Mesenchymal stem cell (in vitro differentiated cells and primary cell): Measurements from ENCODE around the gene GRM6.

Experiments
- DNase-seq: peaks from one replicate; pipeline ENCODE4 v3.0.0-alpha.2; 2013
- H2AFZ ChIP-seq: one replicate; pipeline ENCODE4 v1.6.1; 2013; ENCODE audit warnings: low read depth, mild to moderate bottlenecking, control low read depth, inconsistent platforms, low read length, moderate library complexity
- H2AK5ac ChIP-seq: 2 replicates; pipeline ENCODE4 v1.6.1; 2013; ENCODE audit warnings: low read length, moderate library complexity, mild to moderate bottlenecking, inconsistent platforms; ENCODE audit not compliant: severe bottlenecking
- H2BK120ac ChIP-seq: one replicate; pipeline ENCODE4 v1.6.1; 2013; ENCODE audit warnings: low read depth, mild to moderate bottlenecking, inconsistent platforms, low read length, moderate library complexity
- H2BK12ac ChIP-seq, 2 experiments: one replicate each; pipeline ENCODE4 v1.6.1; 2013; ENCODE audit warnings: inconsistent platforms in 2 of 2, low read length in 2 of 2, mild to moderate bottlenecking in 2 of 2, moderate library complexity in 2 of 2, control low read depth in 1 of 2
- H2BK15ac ChIP-seq: one replicate; pipeline ENCODE4 v1.6.1; 2013; ENCODE audit warnings: mild to moderate bottlenecking, low read depth, inconsistent platforms; ENCODE audit not compliant: poor library complexity, severe bottlenecking
- H2BK5ac ChIP-seq: 2 replicates; pipeline ENCODE4 v1.6.1; 2013; ENCODE audit warnings: low read depth, mild to moderate bottlenecking, low read length, control low read depth, inconsistent platforms; ENCODE audit not compliant: poor library complexity, severe bottlenecking
- H3K14ac ChIP-seq, 2 experiments: one replicate each; pipeline ENCODE4 v1.6.1; 2013; ENCODE audit warnings: inconsistent platforms in 2 of 2, low read length in 2 of 2, control low read depth in 1 of 2, mild to moderate bottlenecking in 1 of 2, moderate library complexity in 1 of 2
- H3K18ac ChIP-seq, 2 experiments: one replicate each; pipeline ENCODE4 v1.6.1; 2013; ENCODE audit warnings: inconsistent platforms in 2 of 2, low read length in 2 of 2, control low read depth in 1 of 2, low read depth in 1 of 2, mild to moderate bottlenecking in 1 of 2
- H3K23ac ChIP-seq, 2 experiments: one replicate each; pipeline ENCODE4 v1.6.1; 2013; ENCODE audit warnings: inconsistent platforms in 2 of 2, low read length in 2 of 2, mild to moderate bottlenecking in 2 of 2, moderate library complexity in 2 of 2, control low read depth in 1 of 2
- H3K27ac ChIP-seq: 2 replicates; pipeline ENCODE4 v1.5.1; 2013; ENCODE audit warnings: mild to moderate bottlenecking, moderate library complexity, low read length, control low read depth, inconsistent platforms; ENCODE audit not compliant: poor library complexity, severe bottlenecking
- H3K27me3 ChIP-seq, 2 experiments: 2 replicates each; pipeline versions ENCODE4 v1.6.1 to v1.7.0; 2013; ENCODE audit warnings: low read length in 2 of 2, mild to moderate bottlenecking in 2 of 2, moderate library complexity in 2 of 2, control low read depth in 1 of 2, inconsistent platforms in 1 of 2; ENCODE audit not compliant: control insufficient read depth in 1 of 2, insufficient read depth in 1 of 2
- H3K36me3 ChIP-seq, 2 experiments: 2 replicates each; pipeline versions ENCODE4 v1.6.1 to v1.7.0; 2013; ENCODE audit warnings: low read length in 2 of 2, control low read depth in 1 of 2, inconsistent platforms in 1 of 2, low read depth in 1 of 2, mild to moderate bottlenecking in 1 of 2; ENCODE audit not compliant: insufficient read depth in 2 of 2, control insufficient read depth in 1 of 2
- H3K4ac ChIP-seq, 2 experiments: one replicate each; pipeline ENCODE4 v1.6.1; 2013; ENCODE audit warnings: inconsistent platforms in 2 of 2, low read length in 2 of 2, mild to moderate bottlenecking in 2 of 2, moderate library complexity in 2 of 2, control low read depth in 1 of 2, low read depth in 1 of 2
- H3K4me1 ChIP-seq: 2 replicates; pipeline ENCODE4 v1.6.1; 2013; ENCODE audit warnings: low read depth, low read length, control low read depth; ENCODE audit not compliant: control insufficient read depth, insufficient read depth
- H3K4me2 ChIP-seq: 2 replicates; pipeline ENCODE4 v1.6.1; 2013; ENCODE audit warnings: low read length, mild to moderate bottlenecking, inconsistent platforms; ENCODE audit not compliant: poor library complexity, severe bottlenecking
- H3K4me3 ChIP-seq, 2 experiments: 2 replicates each; pipeline versions ENCODE4 v1.5.1 to v1.7.0; 2013; ENCODE audit warnings: low read length in 2 of 2, mild to moderate bottlenecking in 2 of 2, control low read depth in 1 of 2, low read depth in 1 of 2; ENCODE audit not compliant: insufficient read depth in 1 of 2
- H3K79me1 ChIP-seq: replicated peaks from 2 replicates; pipeline ENCODE4 v1.6.1; 2013; ENCODE audit warnings: mild to moderate bottlenecking, control low read depth, low read length, inconsistent platforms; ENCODE audit not compliant: poor library complexity, severe bottlenecking
- H3K9ac ChIP-seq: 2 replicates; pipeline ENCODE4 v1.7.0; 2013; ENCODE audit warnings: mild to moderate bottlenecking, low read length, moderate library complexity
- H3K9me3 ChIP-seq: 2 replicates; pipeline ENCODE4 v1.7.0; 2013; ENCODE audit warnings: mild to moderate bottlenecking, low read length; ENCODE audit not compliant: control insufficient read depth
- H4K8ac ChIP-seq: one replicate; pipeline ENCODE4 v1.6.1; 2013; ENCODE audit warnings: inconsistent platforms, mild to moderate bottlenecking, low read length, moderate library complexity
- H4K91ac ChIP-seq: one replicate; pipeline ENCODE4 v1.6.1; 2013; ENCODE audit warnings: mild to moderate bottlenecking, low read length, inconsistent platforms
- WGBS: methylation state at CpG from one replicate; pipeline ENCODE4 v1.1.7; 2013; ENCODE audit warnings: mixed read lengths; 5-methylcytosine and 5-hydroxymethylcytosine counted together

GRM6 gene

DNA sequence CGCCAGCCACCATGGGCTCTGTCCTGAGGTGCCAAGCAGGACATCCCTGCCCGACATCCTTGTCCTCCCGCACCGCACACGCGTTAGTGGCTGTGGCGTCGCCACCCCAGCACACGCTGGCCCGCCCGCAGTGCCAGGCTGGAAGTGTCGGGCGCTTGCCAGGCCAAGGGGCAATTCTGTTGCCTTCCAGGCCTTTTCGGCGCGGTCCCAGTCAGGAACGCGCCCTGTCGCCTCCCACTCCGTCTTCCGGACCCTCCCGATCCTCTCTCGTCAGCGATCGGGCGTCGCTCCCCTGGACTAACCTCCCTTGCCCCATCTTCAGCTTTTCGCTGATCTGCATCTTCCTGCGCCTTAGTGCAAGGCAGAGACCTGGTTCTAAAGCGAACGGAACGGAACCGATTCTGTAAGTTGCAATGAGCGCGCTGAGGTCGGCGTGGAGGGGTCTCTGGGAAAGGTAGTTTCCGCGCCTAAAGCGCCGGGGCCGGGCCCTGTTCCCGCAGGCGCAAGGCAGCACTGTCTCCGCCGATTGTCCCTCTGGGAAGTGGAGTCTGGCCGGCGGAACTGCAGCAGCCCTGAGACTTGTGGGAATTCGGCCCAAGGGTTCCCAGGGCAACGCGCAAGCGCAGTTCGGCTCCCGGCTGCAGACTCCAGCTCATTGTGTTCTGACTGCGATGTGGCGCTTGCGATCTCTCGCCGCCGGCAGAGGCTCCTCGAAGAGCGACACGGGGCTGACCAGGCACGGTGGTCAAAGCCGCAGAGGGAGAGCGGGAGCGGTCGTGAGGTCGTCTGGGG lies 54.4 kb downstream of the GRM6 start, which contains the start of gene ZNF454:
TSS of gene ZNF454 (plus strand) at position 630 of the 792 bp plus-strand sequence. CDS start 1,594 bp downstream, outside the sequence.
- Histone ChIP-seq H3K14ac (no peak within 1 kb of the TSS), H3K18ac (no peak within 1 kb of the TSS), H2BK120ac (no peak within 1 kb of the TSS), H3K9me3 (peaks cover 83% of the 10 kb centered on the region), H3K27me3 (no peaks in the 10 kb centered on the region), H3K23ac (no peak within 1 kb of the TSS), H3K4me3 (peak within 1 kb of the TSS in 1 of 2 experiments; percentile 77), H3K27ac (no peak within 1 kb of the TSS), H3K79me1 (no peaks in the 10 kb centered on the region), H4K91ac (no peak within 1 kb of the TSS), H3K4me2 (no peak within 1 kb of the TSS), H3K36me3 (peaks cover 0 to 6% of the 10 kb centered on the region in 2 experiments), H2AK5ac (no peak within 1 kb of the TSS), H3K4ac (no peak within 1 kb of the TSS), H2AFZ (no peak within 1 kb of the TSS), H2BK12ac (no peak within 1 kb of the TSS), H2BK15ac (no peak within 1 kb of the TSS), H3K9ac (peak within 1 kb of the TSS; percentile 83), H2BK5ac (no peak within 1 kb of the TSS), H3K4me1 (no peaks in the 10 kb centered on the region), H4K8ac (no peak within 1 kb of the TSS)
- WGBS: 78% methylated on average over 69 of the region's 69 CpGs
- DNase-seq: no peak

DNA sequence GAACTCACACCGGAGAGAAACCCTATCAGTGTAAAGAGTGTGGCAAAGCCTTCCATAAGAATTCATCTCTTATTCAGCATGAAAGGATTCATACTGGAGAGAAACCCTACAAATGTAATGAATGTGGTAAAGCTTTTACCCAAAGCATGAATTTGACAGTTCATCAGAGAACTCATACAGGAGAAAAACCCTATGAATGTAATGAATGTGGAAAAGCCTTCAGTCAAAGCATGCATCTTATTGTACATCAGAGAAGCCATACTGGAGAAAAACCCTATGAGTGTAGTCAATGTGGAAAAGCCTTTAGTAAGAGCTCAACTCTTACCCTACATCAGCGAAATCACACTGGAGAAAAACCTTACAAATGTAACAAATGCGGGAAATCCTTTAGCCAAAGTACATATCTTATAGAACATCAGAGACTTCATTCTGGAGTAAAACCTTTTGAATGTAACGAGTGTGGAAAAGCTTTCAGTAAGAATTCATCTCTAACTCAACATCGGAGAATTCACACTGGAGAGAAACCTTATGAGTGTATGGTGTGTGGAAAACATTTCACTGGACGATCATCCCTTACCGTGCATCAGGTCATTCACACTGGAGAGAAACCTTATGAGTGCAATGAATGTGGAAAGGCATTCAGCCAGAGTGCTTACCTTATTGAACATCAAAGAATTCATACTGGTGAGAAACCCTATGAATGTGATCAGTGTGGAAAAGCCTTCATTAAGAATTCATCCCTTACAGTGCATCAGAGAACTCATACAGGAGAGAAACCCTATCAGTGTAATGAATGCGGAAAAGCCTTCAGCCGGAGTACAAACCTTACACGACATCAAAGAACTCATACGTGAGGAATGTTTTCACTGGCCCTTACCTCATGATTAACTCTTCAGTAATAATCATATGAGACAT lies 63.0 kb downstream of the GRM6 start:
- Histone ChIP-seq H3K27ac (no peak overlapping the region), H2AK5ac (no peak overlapping the region), H3K79me1 (no peaks in the 10 kb centered on the region), H4K91ac (no peak overlapping the region), H3K23ac (no peak overlapping the region), H3K4ac (no peak overlapping the region), H3K18ac (no peak overlapping the region), H2BK120ac (no peak overlapping the region), H2AFZ (no peak overlapping the region), H3K36me3 (no peaks in the 10 kb centered on the region), H2BK12ac (no peak overlapping the region), H3K14ac (no peak overlapping the region), H2BK5ac (no peak overlapping the region), H3K4me2 (no peak overlapping the region), H3K4me3 (peak overlapping the region in 1 of 2 experiments; percentile 52), H2BK15ac (no peak overlapping the region), H3K9me3 (peaks cover 95% of the 10 kb centered on the region), H4K8ac (no peak overlapping the region), H3K4me1 (no peaks in the 10 kb centered on the region), H3K9ac (no peak overlapping the region), H3K27me3 (no peaks in the 10 kb centered on the region)
- WGBS: 83% methylated on average over 5 of the region's 11 CpGs
- no peak for DNase-seq
